Ishikawa (cell line): ENCODE data around the gene ANKRD6.

Experiments
- CEBPB ChIP-seq: IDR thresholded peaks from 2 replicates; pipeline ENCODE4 v1.6.1; 2012
- CREB1 ChIP-seq: IDR thresholded peaks from 2 replicates; pipeline ENCODE4 v1.6.1; 2012; ENCODE audit warnings: low read depth
- EGR1 ChIP-seq: IDR thresholded peaks from 2 replicates; pipeline ENCODE4 v1.6.1; 2012
- EP300 ChIP-seq: IDR thresholded peaks from 2 replicates; pipeline ENCODE4 v1.6.1; 2012; ENCODE audit warnings: borderline replicate concordance
- FOXM1 ChIP-seq: IDR thresholded peaks from 2 replicates; pipeline ENCODE4 v1.6.1; 2012; ENCODE audit warnings: low read depth, borderline replicate concordance
- MAX ChIP-seq: IDR thresholded peaks from 2 replicates; pipeline ENCODE4 v1.6.1; 2012
- NFIC ChIP-seq: IDR thresholded peaks from 2 replicates; pipeline ENCODE4 v1.6.1; 2012
- RAD21 ChIP-seq: IDR thresholded peaks from 2 replicates; pipeline ENCODE4 v1.6.1; 2012; ENCODE audit warnings: low read depth
- TAF1 ChIP-seq: IDR thresholded peaks from 2 replicates; pipeline ENCODE4 v1.6.1; 2012; ENCODE audit warnings: low read depth, mild to moderate bottlenecking
- TCF12 ChIP-seq: IDR thresholded peaks from 2 replicates; pipeline ENCODE4 v1.6.1; 2012; ENCODE audit warnings: low read depth
- TEAD4 ChIP-seq: IDR thresholded peaks from 2 replicates; pipeline ENCODE4 v1.6.1; 2012
- USF1 ChIP-seq: IDR thresholded peaks from 2 replicates; pipeline ENCODE4 v1.6.1; 2012
- YY1 ChIP-seq: IDR thresholded peaks from 2 replicates; pipeline ENCODE4 v1.6.1; 2012; ENCODE audit warnings: low read depth
- ZBTB7A ChIP-seq: IDR thresholded peaks from 2 replicates; pipeline ENCODE4 v1.6.1; 2012; ENCODE audit warnings: low read depth
- TF ChIP-seq, protein P1 (sequence below): IDR thresholded peaks from 2 replicates; pipeline ENCODE4 v1.6.1; 2012; ENCODE audit warnings: low read depth, mild to moderate bottlenecking

ANKRD6 gene

GRCh38 chr6:89567630-89568390 lies 134.9 kb downstream of the ANKRD6 start:
- TF ChIP-seq USF1 (no peak), EGR1 (no peak), FOXM1 (no peak), ZBTB7A (no peak), CREB1 (no peak)

DNA sequence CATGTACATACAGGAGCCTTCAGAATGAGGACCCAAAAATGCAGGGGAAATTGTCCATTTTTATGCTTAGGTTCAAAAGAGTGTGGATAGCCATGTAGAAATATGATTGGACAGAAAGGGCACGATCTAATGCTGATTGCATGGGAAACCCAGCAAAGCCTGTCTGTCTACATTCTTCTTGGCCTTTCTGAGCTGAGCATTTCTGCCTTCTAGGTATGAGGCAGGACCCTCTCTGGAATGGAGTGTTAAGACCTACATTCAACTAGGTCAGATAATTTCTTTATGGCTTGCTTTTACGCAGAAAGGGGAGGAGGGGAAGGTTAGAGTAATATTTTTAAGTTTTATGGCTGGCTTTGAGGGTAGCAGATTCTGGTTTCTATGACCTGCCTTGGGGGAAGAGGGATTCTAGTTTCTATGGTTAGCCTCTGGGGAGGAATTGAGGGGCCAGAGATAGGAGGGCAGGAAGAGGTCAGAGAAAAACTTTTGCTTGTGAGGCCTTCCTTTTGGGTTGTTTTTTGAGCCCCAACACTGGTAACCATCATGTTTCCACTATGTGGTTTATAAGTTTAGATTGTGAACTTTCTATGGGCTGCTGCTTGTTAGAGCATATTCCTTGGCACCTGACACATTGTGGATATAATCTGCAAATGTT lies 142.1 kb downstream of the ANKRD6 start:
- no peak for TF ChIP-seq CEBPB
- peak; percentile 69 for TF ChIP-seq TEAD4
- no peak for TF ChIP-seq RAD21
- peak; percentile 54; the same call in 1 of the 2 replicates for TF ChIP-seq FOXM1
- no peak for TF ChIP-seq NFIC
- TF ChIP-seq EGR1 = no peak

DNA sequence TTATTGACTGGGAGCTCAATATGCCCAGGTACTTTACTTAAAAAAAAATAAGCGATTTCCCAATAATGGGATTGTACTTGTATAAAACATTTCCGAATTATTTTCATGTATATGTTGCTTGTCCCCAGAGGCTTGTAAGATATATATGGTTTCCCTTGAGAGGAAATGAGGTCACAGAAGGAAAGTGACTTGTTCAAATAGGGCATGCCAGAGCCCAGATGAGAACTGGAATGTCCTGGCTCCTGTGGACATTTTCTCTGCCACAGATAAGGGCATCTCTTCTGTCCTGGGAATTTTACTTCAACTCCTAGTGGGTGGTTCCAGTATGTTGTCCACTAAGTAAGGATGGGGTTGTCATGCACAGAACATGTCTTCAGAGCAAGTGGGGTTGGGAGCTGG lies 142.6 kb downstream of the ANKRD6 start:
- TF ChIP-seq USF1 (no peak), ZBTB7A (no peak), RAD21 (no peak), YY1 (no peak), TEAD4 (no peak), EP300 (no peak), CREB1 (no peak), FOXM1 (no peak), TAF1 (no peak), CEBPB (no peak), EGR1 (no peak)
- TF ChIP-seq, protein P1, sequence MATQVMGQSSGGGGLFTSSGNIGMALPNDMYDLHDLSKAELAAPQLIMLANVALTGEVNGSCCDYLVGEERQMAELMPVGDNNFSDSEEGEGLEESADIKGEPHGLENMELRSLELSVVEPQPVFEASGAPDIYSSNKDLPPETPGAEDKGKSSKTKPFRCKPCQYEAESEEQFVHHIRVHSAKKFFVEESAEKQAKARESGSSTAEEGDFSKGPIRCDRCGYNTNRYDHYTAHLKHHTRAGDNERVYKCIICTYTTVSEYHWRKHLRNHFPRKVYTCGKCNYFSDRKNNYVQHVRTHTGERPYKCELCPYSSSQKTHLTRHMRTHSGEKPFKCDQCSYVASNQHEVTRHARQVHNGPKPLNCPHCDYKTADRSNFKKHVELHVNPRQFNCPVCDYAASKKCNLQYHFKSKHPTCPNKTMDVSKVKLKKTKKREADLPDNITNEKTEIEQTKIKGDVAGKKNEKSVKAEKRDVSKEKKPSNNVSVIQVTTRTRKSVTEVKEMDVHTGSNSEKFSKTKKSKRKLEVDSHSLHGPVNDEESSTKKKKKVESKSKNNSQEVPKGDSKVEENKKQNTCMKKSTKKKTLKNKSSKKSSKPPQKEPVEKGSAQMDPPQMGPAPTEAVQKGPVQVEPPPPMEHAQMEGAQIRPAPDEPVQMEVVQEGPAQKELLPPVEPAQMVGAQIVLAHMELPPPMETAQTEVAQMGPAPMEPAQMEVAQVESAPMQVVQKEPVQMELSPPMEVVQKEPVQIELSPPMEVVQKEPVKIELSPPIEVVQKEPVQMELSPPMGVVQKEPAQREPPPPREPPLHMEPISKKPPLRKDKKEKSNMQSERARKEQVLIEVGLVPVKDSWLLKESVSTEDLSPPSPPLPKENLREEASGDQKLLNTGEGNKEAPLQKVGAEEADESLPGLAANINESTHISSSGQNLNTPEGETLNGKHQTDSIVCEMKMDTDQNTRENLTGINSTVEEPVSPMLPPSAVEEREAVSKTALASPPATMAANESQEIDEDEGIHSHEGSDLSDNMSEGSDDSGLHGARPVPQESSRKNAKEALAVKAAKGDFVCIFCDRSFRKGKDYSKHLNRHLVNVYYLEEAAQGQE = no peak

DNA sequence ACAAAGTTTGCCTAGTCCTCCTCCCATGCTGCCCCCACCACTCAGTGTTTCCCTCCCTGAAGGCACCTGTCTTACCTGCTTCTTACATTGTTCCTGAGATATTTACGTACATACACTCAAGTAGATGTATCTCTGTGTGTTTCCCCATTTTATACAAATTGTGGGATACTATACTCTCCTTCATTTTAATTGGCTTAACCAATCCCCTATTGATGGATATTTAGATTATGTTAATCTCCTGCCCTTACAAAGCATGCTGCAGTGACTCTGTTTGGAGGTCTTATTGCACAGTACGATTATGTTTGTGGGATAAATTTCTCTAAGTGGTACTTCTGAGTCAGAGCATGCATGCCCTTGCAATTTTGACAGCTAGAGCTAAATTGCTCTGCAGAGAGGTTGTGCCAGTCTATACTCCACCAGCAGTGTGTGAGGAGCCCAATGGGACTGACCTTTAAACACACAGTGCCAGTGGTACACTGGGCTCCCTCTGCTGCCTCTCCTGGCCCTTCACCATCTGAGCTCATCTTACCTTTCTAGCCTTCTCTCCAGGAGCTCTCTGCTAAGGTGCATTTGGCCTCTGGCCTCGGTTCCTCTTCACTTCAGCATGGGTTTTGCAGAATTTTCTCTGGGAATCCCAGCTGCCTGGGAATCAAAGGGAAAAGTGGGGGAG lies 148.2 kb downstream of the ANKRD6 start:
- TF ChIP-seq MAX (no peak), EP300 (no peak), USF1 (no peak), ZBTB7A (no peak), TCF12 (no peak), RAD21 (no peak), TEAD4 (no peak), YY1 (no peak), EGR1 (no peak), CREB1 (no peak), FOXM1 (no peak), TAF1 (no peak)
- TF ChIP-seq, protein P1 = no peak

DNA sequence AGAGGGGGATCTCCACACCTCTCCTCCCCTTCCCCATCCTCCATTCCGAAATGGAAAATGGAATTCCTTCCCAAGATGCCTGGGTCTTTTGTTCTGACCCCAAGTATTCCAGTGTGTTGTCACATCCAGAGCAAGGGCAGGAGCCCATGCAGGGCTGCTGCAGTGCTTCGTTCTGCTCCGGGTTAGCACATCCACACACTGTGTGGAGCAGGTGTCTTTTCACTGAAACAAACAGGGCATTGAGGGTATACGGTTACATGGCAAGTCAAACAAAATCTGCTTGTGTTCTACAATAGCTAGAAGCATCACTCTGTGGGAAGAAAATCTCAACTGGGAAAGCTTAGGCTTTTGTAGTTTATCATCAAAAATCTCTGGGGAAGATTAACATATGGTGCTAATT lies 148.7 kb downstream of the ANKRD6 start:
- TF ChIP-seq TEAD4 (no peak), YY1 (no peak)

- TF ChIP-seq MAX = no peak
- TF ChIP-seq ZBTB7A = no peak
- TF ChIP-seq CREB1 = no peak
- TF ChIP-seq CEBPB = no peak
- TF ChIP-seq TCF12 = no peak
- TF ChIP-seq EP300 = no peak
- TF ChIP-seq EGR1 = no peak
- TF ChIP-seq, protein P1 = no peak
- no peak for TF ChIP-seq FOXM1
- TF ChIP-seq NFIC = no peak
- no peak for TF ChIP-seq YY1
Observed at GRCh38 chr6:89582669-89583325, 149.8 kb downstream of the ANKRD6 start.
